ENCODE results near the gene MAS1. TPM values are rescaled to one million over a fixed set of nuclear protein-coding genes. Genes with fewer than 3 reads are reported as not detected.

The MAS1 gene
- total and polyA plus RNA-seq, 2 of the 13 experiments (the other 11 are each of a cell fraction or from before 2014, with no cell fraction given), result not detected

DNA sequence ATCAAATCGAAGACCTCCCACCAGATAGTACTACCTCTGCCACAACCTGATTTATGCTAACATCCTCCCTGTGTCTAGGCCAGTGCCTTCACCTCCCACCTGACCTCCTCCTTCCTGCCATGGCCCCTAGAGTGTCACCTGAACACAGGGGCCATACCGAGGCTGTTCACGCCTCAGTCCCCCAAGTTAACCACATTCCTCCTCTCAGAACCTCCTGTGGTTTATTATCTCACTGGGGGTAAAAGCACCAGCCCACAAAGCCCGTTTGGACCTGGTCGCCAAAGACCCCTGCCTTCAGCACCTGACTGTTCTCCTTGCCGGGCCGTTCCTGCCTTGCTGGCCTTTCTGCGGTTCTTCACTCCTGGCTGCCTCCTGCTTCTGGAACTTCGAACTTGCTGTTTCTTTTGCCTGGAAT lies 13.7 kb downstream of the MAS1 start:
- Histone ChIP-seq H3K79me2 (ENCODE audit: insufficient read depth, low read length) (no peaks in the 10 kb centered on the region), H4K20me1 (ENCODE audit: insufficient read depth, low read length) (no peaks in the 10 kb centered on the region), H3K27ac (ENCODE audit: extremely low read length, insufficient read depth, low read length) (no peak overlapping the region), H3K4me3 (replicated peaks in 1 of 3; ENCODE audit: insufficient read depth in 1 of 3, low read depth in 2 of 3, low read length in 3 of 3) (no peak overlapping the region), H3K27me3 (ENCODE audit: control insufficient read depth in 1 of 2, insufficient read depth in 2 of 2, low read length in 2 of 2) (peaks cover 2 to 59% of the 10 kb centered on the region in 2 experiments; a peak in 4 of 5 replicates), H3K36me3 (replicated peaks in 1 of 2; ENCODE audit: control insufficient read depth in 1 of 2, insufficient read depth in 2 of 2, low read length in 2 of 2) (no peaks in the 10 kb centered on the region), H3K9me3 (ENCODE audit: low read length) (no peaks in the 10 kb centered on the region), H3K4me1 (ENCODE audit: insufficient read depth, low read length) (no peaks in the 10 kb centered on the region), H3K9ac (ENCODE audit: insufficient read depth, low read depth, low read length) (no peak overlapping the region), H3K4me2 (ENCODE audit: low read depth, low read length) (no peak overlapping the region), H2AFZ (ENCODE audit: low read length) (no peak overlapping the region)
- BruUV-seq (replicated peaks), result no TSS peak
- no peak for ATAC-seq
- no peak for DNase-seq (ENCODE audit: low spot score)
- no peak for FAIRE-seq
- intact Hi-C loops (cut with micrococcal nuclease; ENCODE audit: unreplicated experiment), result no loop called here
- in situ Hi-C loops (cut with HindIII; ENCODE audit: extremely low pct_ligation_motif_present, low pct_unique_long_range_greater_than_20kb), result no loop called here
- ChIA-PET CTCF (ENCODE audit: low intra/inter-chr PET ratio, low total read pairs) (no interaction called here), POLR2A (no interaction called here)
- WGBS (ENCODE audit: low lambda C conversion rate), result 45% methylated on average over 9 of the region's 9 CpGs
- TF ChIP-seq CSRNP1 (CRISPR knock-in tag; IDR thresholded peaks at IDR 0.05), result no peak
- TF ChIP-seq HOXD1 (CRISPR knock-in tag; IDR thresholded peaks at IDR 0.05), result no peak
- TF ChIP-seq, protein P1, sequence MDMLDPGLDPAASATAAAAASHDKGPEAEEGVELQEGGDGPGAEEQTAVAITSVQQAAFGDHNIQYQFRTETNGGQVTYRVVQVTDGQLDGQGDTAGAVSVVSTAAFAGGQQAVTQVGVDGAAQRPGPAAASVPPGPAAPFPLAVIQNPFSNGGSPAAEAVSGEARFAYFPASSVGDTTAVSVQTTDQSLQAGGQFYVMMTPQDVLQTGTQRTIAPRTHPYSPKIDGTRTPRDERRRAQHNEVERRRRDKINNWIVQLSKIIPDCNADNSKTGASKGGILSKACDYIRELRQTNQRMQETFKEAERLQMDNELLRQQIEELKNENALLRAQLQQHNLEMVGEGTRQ (IDR thresholded peaks at IDR 0.05; ENCODE audit: low read depth, low read length), result no peak
- TF ChIP-seq, protein P1 (CRISPR knock-in tag; IDR thresholded peaks at IDR 0.05; ENCODE audit: borderline replicate concordance), result no peak
- TF ChIP-seq IKZF1 (IDR thresholded peaks at IDR 0.05), result no peak
- TF ChIP-seq KLF16 (CRISPR knock-in tag; IDR thresholded peaks at IDR 0.05), result no peak
- TF ChIP-seq ZNF577 (CRISPR knock-in tag; IDR thresholded peaks at IDR 0.05; ENCODE audit: borderline replicate concordance, low read depth), result no peak
- TF ChIP-seq ZNF484 (CRISPR knock-in tag; IDR thresholded peaks at IDR 0.05; ENCODE audit: borderline replicate concordance, low read depth), result no peak
- TF ChIP-seq ZNF333 (CRISPR knock-in tag; IDR thresholded peaks at IDR 0.05; ENCODE audit: borderline replicate concordance), result no peak
- no peak for TF ChIP-seq ARID4A (CRISPR knock-in tag; IDR thresholded peaks at IDR 0.05; ENCODE audit: borderline replicate concordance)
- TF ChIP-seq CBX1 (IDR thresholded peaks at IDR 0.05; ENCODE audit: low read depth), result no peak
- TF ChIP-seq MBNL3 (CRISPR knock-in tag; conservative IDR thresholded peaks at IDR 0.05), result no peak
- TF ChIP-seq ZNF274 (CRISPR knock-in tag; IDR thresholded peaks at IDR 0.05), result no peak
- no peak for TF ChIP-seq ZMYM3 (CRISPR knock-in tag; IDR thresholded peaks at IDR 0.05)
- no peak for TF ChIP-seq ATAD3A (CRISPR knock-in tag; IDR thresholded peaks at IDR 0.05)
- no peak for TF ChIP-seq MTA3 (CRISPR knock-in tag; IDR thresholded peaks at IDR 0.05)
- no peak for TF ChIP-seq EZH2 (conservative IDR thresholded peaks at IDR 0.05; ENCODE audit: low read depth, low read length)

All from HepG2 (cell line).